Heart left ventricle (tissue), 16 donors: ENCODE data around the gene TFB2M. TPM values are rescaled to one million over a fixed set of nuclear protein-coding genes. Genes with fewer than 3 reads are reported as not detected.

Source experiments
- ATAC-seq, 4 donors: fragments of 200-7000 bp; cut with Tn5 transposase; one replicate each; pipeline ENCODE4 v1.9.1; 2020 to 2022; ENCODE audit warnings: moderate library complexity in 4 of 4, mild to moderate bottlenecking in 3 of 4, moderate number of reproducible peaks in 1 of 4
- DNase-seq, 5 donors: peaks; one replicate each; pipeline ENCODE4 v3.0.0-alpha.2; 2020
- H3K27ac ChIP-seq, 12 donors: fragments of 200-600 bp; sonication (generic) in 4 of 12; one replicate each; pipeline versions ENCODE4 v1.5.0 to v1.8.0; 2016 to 2022; ENCODE audit warnings: mild to moderate bottlenecking in 2 of 12
- H3K27me3 ChIP-seq, 9 donors: fragments of 200-600 bp; sonication (generic) in 2 of 9; one replicate each; pipeline versions ENCODE4 v1.5.1 to v1.8.0; 2016 to 2022; ENCODE audit warnings: mild to moderate bottlenecking in 3 of 9
- H3K36me3 ChIP-seq, 9 donors: fragments of 200-600 bp; sonication (generic) in 2 of 9; one replicate each; pipeline versions ENCODE4 v1.5.0 to v1.8.0; 2018 to 2022; ENCODE audit warnings: mild to moderate bottlenecking in 2 of 9
- H3K4me1 ChIP-seq, 12 donors: fragments of 200-600 bp; sonication (generic) in 4 of 12; one replicate each; pipeline versions ENCODE4 v1.5.0 to v1.8.0; 2016 to 2022; ENCODE audit warnings: mild to moderate bottlenecking in 3 of 12
- H3K4me3 ChIP-seq, 12 donors: fragments of 200-600 bp; sonication (generic) in 4 of 12; one replicate each; pipeline versions ENCODE4 v1.5.0 to v1.8.0; 2017 to 2022; ENCODE audit warnings: mild to moderate bottlenecking in 9 of 12, moderate library complexity in 4 of 12
- H3K9me3 ChIP-seq, 12 donors: fragments of 200-600 bp; sonication (generic) in 4 of 12; one replicate each; pipeline versions ENCODE4 v1.5.0 to v1.8.0; 2016 to 2022; ENCODE audit warnings: mild to moderate bottlenecking in 1 of 12
- POLR2A ChIP-seq, 2 donors: fragments of 450-650 bp; IDR thresholded peaks; one replicate each; pipeline ENCODE4 v1.6.1; 2017; ENCODE audit warnings: antibody characterized with exemption in 2 of 2, mild to moderate bottlenecking in 2 of 2, moderate library complexity in 2 of 2
- WGBS, 4 donors: extraction: QIAGEN DNeasy Blood & Tissue Kit in 2 of 4; methylation state at CpG; one replicate each; pipeline versions ENCODE4 v1.1.5 to v1.1.7; 2013 to 2018; 5-methylcytosine and 5-hydroxymethylcytosine counted together
- intact Hi-C, 10 donors: fragments of 100-400 bp; cut with DNase I; formaldehyde crosslinking; loops; one replicate each; pipeline versions ENCODE4 v1.11.1 to v1.14.2; 2022
- polyA plus RNA-seq, 2 donors: library from polyadenylated mRNA; stranded (reverse); fragments of 200-250 nt; gene quantifications; one replicate each; pipeline ENCODE4 v1.2.3, GENCODE V29; 2013
- total RNA-seq, 9 donors: library from RNA; depleted of rRNA in 2 of 9; stranded (reverse); fragments of >200 nt in 2 of 9; fragmentation: NEBNext Ultra II Directional in 3 of 9; extraction: Animal tissue kit (Norgen Biotek cat#: 25700) in 3 of 9; gene quantifications; one replicate each; pipeline versions ENCODE4 v1.1.0 to v1.2.4, GENCODE V29; 2016 to 2023
- TF ChIP-seq, protein P1 (sequence below), 12 donors: fragments of 200-600 bp; sonication (generic) in 4 of 12; IDR thresholded peaks; one replicate each; pipeline versions ENCODE4 v1.5.0 to v1.8.0; 2018 to 2022; ENCODE audit warnings: antibody characterized with exemption in 12 of 12, mild to moderate bottlenecking in 5 of 12
- donor health status: ischemic (EF 13 %, LVEDD 7.1; RV severe dilation, severe dysfunction).
- donor health status: healthy with polysubstance abuse.
- donor health status: DM: no; HTN: yes; CAD: no.
- donor health status: DM: no; HTN: no; CAD: no.
- donor health status: ischemic (EF 25% LVEDD 6.9; RV normal size, moderate dysfunction).
- donor health status: ischemic (EF 25% LVEDD 5.7; RV mildly dilated, moderate dysfunction).
- donor health status: healthy.
- donor health status: DM: yes; HTN: yes; CAD: no.
- donor health status: ischemic (EF 35%, LVEDD 5.7; RV mildly dilated, moderate dysfunction).
- donor health status: nonischemic (EF 11% LVEDD 7.7; RV severe dilation, severe dysfunction).
- donor health status: DM: yes; HTN: yes; CAD: no.
- donor health status: PGD.
- donor health status: ischemic (EF 29% LVEDD 5.4; RV normal size, mild dysfunction).
- donor health status: nonischemic (EF 23%, LVEDD 6.1; RV moderate dilation, normal function).

The TFB2M gene
- total and polyA plus RNA-seq, 11 donors, result 4.2 to 18.6 (median 12.8) TPM

DNA sequence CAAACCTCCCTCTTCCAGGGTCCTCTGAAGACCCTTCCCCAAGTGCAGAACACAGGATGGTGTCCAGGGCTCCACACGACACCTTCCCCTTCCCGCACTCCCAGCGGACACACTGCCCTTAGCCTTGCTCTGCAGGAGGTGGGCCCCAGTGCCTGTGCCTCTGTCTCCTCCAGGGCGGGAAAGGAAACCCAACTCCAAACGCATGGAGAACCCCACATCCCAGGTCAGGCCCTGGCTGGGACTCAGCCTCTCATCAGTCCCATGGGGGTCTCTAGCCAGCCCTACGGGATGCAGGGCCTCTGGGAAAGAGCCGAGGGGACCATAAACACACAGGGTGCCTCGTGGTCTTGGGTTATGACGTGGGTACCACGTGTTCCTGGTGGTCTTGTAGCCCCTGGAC is 53.4 kb downstream of the TFB2M start:
- Histone ChIP-seq H3K36me3 (no peaks in the 10 kb centered on the region), H3K27ac (no peak overlapping the region), H3K4me1 (peaks cover 0 to 2% (median 0%) of the 10 kb centered on the region in 12 donors), H3K27me3 (no peaks in the 10 kb centered on the region), H3K9me3 (peaks cover 0 to 41% (median 28%) of the 10 kb centered on the region in 12 donors), H3K4me3 (no peak overlapping the region)
- DNase-seq (no peak), ATAC-seq (no peak)
- intact Hi-C loops, result no loop called here
- WGBS, 4 donors, result 85 to 87% (median 86%) methylated on average over 4 to 10 of the region's 10 CpGs
- no peak for TF ChIP-seq POLR2A (IDR thresholded peaks at IDR 0.05)
- TF ChIP-seq, protein P1, sequence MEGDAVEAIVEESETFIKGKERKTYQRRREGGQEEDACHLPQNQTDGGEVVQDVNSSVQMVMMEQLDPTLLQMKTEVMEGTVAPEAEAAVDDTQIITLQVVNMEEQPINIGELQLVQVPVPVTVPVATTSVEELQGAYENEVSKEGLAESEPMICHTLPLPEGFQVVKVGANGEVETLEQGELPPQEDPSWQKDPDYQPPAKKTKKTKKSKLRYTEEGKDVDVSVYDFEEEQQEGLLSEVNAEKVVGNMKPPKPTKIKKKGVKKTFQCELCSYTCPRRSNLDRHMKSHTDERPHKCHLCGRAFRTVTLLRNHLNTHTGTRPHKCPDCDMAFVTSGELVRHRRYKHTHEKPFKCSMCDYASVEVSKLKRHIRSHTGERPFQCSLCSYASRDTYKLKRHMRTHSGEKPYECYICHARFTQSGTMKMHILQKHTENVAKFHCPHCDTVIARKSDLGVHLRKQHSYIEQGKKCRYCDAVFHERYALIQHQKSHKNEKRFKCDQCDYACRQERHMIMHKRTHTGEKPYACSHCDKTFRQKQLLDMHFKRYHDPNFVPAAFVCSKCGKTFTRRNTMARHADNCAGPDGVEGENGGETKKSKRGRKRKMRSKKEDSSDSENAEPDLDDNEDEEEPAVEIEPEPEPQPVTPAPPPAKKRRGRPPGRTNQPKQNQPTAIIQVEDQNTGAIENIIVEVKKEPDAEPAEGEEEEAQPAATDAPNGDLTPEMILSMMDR (IDR thresholded peaks at IDR 0.05), result no peak

DNA sequence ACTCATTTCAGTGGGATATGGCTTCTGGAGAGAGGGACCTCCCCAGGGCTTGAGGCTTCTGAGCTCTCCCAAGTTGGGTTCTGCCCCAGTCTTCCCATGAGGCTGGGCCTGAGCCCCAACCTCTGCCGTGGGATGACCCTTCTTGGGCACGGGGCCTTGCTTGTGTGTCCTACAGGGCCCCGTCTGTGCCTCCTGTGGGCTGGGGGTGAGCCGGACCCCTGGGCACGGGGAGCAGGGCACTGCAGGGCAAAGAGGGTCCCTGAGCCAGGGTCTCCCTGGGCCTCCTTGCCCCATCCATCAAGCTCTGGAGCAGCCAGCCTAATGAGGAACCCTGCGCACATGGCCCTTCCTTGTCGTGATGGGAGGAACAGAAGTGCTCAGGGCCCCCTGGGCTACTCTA is 53.8 kb downstream of the TFB2M start:
- DNase-seq (no peak), ATAC-seq (no peak)
- H3K27ac ChIP-seq, result no peak overlapping the region
- intact Hi-C loops, result no loop called here
- 87 to 98% (median 92%) methylated on average over 6 to 7 of the region's 7 CpGs for WGBS, 4 donors
- H3K4me1 ChIP-seq, result peaks cover 0 to 6% (median 0%) of the 10 kb centered on the region in 12 donors
- no peaks in the 10 kb centered on the region for H3K36me3 ChIP-seq
- no peaks in the 10 kb centered on the region for H3K27me3 ChIP-seq
- TF ChIP-seq POLR2A (IDR thresholded peaks at IDR 0.05), result no peak
- TF ChIP-seq, protein P1 (IDR thresholded peaks at IDR 0.05), result no peak
- no peak overlapping the region for H3K4me3 ChIP-seq
- peaks cover 0 to 41% (median 28%) of the 10 kb centered on the region in 12 donors for H3K9me3 ChIP-seq

DNA sequence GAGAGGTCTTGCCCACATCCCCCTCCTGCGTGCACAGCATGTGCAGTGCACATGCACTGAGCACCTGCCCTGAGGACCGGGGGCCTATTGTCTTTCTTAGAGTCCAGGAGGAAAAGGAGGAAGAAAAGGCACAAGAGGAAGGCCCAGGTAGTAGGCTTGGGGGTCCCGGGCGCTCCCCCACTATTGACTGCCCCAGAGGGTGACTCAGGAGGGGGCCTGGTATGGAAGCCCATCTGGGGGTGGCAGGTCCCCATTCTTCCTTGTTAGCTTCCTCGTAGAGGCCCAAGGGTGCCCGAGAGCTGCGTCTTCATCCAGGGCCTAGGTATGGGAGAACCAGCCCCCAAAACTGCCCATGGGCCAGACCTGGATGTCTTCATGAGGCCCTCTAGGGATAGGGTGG is 54.9 kb downstream of the TFB2M start:
- Histone ChIP-seq H3K27ac (no peak overlapping the region), H3K4me1 (peaks cover 0 to 10% (median 3%) of the 10 kb centered on the region in 12 donors), H3K4me3 (no peak overlapping the region), H3K9me3 (peaks cover 0 to 31% (median 22%) of the 10 kb centered on the region in 12 donors), H3K36me3 (no peaks in the 10 kb centered on the region), H3K27me3 (no peaks in the 10 kb centered on the region)
- ATAC-seq, result no peak
- DNase-seq, result no peak
- TF ChIP-seq, protein P1 (IDR thresholded peaks at IDR 0.05), result no peak
- no peak for TF ChIP-seq POLR2A (IDR thresholded peaks at IDR 0.05)
- intact Hi-C loops, result no loop called here
- 94 to 99% (median 97%) methylated on average over 6 to 7 of the region's 7 CpGs for WGBS, 4 donors

DNA sequence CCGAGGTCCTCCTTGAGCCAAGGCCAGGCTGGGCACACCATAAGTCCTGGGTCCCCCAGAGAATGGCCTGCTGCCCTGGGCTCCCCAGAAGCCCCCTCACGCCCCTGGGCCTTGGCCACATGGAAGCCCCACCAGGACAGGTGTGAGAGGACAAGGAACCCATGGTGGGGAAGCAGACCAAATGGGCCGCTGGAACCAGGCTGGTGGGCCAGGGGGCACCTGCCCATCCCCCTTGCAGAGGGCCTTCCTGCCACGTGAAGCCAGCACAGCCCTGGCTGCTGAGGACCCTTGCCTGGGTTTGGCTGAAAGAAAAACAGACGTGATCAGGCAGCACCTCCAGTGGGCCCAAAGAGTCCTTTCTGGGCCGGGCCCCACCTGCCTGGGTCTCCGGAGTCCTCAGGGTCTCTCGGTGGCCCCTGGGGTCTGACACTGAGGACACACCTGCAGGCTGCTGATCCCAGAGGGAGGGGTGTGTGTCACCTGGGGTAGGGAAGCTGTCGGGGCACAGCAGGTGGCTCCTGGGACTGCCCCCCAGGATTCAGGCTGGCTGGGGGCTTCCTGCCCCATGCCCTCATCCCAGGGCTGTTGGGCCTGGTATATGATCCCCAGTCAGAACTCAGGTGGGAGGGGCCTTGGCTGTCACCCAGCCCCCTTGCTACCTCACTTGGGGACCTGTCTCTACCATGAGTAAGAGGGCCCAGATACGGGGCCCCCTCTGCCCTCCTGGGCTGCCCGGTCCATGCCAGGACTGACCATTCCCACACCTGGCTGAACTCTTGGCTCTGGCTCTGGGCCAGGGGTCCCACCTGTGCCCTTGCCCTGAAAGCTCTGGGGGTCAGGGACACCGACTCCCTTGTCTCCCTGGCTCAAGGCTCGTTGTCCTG is 55.7 kb downstream of the TFB2M start:
- H3K36me3 ChIP-seq, result no peaks in the 10 kb centered on the region
- TF ChIP-seq, protein P1 (IDR thresholded peaks at IDR 0.05), result no peak
- no peak for TF ChIP-seq POLR2A (IDR thresholded peaks at IDR 0.05)
- H3K4me1 ChIP-seq, result peaks cover 0 to 16% (median 7%) of the 10 kb centered on the region in 12 donors
- ATAC-seq (no peak), DNase-seq (no peak)
- H3K27me3 ChIP-seq, result no peaks in the 10 kb centered on the region
- 91 to 97% (median 94%) methylated on average over 7 to 13 of the region's 13 CpGs for WGBS, 4 donors
- H3K4me3 ChIP-seq, result no peak overlapping the region
- peaks cover 0 to 23% (median 15%) of the 10 kb centered on the region in 12 donors for H3K9me3 ChIP-seq
- H3K27ac ChIP-seq, result no peak overlapping the region
- intact Hi-C loops, result no loop called here
